HUDEP-2 (cell line): Measurements from ENCODE around the gene UNC13C.
A peak's percentile ranks its signal among the peaks of the same experiment; 100 is the strongest.

Experiments used
- DNase-seq, 76 experiments: peaks; one replicate each; lab custom pipeline; 2025; ENCODE audit not compliant: unreplicated experiment in 76 of 76; lab: John Stamatoyannopoulos, UW

Gene UNC13C

GRCh38 chr15:54101664-54102270, 123.5 kb downstream of the UNC13C start:
- no peak for DNase-seq

GRCh38 chr15:54102704-54103103, 124.5 kb downstream of the UNC13C start:
- no peak for DNase-seq

- DNase-seq, result no peak
Measured at GRCh38 chr15:54109014-54109413, 130.8 kb downstream of the UNC13C start.

DNA sequence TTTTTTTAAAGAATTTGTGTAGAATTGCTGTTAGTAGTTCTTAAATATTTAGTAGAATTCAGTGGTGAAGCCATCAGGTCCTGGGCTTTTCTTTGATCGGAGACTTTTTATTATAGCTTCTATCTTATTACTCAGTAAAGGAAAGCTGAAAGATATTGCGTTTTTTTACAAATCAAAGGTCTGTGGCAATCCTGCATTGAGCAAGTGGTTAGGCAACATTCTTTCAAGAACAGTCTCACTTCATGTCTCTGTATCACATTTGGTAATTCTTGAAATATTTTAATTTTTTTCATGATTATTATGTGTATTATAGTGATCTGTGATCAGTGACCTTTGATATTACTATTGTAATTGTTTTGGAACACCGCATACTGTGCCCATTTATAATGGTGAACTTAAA, 140.8 kb downstream of the UNC13C start:
- no peak for DNase-seq

DNA sequence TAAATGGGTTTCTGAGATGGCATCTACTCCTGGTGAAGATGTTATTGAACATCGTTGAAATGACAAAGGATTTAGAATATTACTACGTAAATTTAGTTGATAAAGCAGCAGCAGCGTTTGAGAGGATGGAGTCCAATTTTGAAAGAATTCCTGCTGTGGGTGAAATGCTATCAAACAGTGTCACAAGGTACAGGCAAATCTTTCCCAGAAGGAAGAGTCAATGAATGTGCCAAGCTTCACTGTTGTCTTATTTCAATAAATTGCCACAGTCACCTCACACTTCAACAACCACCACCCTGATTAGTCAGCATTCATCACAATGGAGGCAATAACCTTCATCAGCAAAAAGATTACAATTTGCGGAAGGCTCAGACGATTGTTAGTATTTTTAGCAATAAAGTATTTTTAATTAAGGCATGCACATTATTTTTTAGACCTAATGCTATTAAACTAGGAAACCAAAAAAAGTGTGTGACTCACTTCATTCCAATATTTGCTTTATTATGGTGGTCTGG, 142.8 kb downstream of the UNC13C start:
- DNase-seq, result no peak

DNA sequence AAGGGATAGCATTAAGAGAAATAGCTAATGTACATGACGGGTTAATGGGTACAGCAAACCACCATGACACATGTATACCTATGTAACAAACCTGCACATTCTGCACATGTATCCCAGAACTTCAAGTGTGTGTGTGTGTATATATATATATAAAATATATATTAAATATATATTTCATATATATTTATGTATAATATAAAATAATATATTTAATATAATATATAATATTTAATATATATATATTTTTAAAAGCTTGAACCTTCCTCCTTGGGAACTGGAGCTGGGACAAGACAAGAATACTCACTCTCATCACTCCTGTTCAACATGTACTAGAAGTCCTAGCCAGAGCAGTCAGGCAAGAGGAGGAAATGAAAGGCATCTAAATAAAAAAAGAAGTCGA, 149.3 kb downstream of the UNC13C start:
- DNase-seq, result no peak

- no peak for DNase-seq
Measured at GRCh38 chr15:54131410-54131809, 153.2 kb downstream of the UNC13C start.

GRCh38 chr15:54149115-54149531, 170.9 kb downstream of the UNC13C start:
- DNase-seq, result no peak

- DNase-seq, result peak in 8 of 76 experiments; percentile 4 to 47 (median 15)
Measured at GRCh38 chr15:54150255-54150654, 172.0 kb downstream of the UNC13C start.

DNA sequence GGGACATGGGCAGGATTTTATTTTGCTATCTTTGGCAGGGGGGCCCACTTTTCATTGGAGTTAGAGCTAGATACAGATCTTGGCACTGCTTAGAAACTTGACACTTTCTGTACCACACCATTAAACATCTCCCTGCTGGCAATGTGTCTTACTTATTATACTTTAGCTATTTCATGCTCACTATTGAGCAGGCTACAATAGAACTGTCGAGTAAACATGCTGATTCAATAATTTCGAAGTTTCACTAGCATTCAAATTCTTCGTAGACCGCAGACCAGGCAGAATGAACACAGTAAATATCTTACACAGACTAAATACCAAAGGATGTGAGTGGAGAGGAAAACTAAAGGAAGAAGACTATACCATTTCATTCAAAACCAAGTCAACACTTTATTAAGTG, 180.8 kb downstream of the UNC13C start:
- no peak for DNase-seq

- no peak for DNase-seq
Measured at GRCh38 chr15:54187325-54187724, 209.1 kb downstream of the UNC13C start.

DNA sequence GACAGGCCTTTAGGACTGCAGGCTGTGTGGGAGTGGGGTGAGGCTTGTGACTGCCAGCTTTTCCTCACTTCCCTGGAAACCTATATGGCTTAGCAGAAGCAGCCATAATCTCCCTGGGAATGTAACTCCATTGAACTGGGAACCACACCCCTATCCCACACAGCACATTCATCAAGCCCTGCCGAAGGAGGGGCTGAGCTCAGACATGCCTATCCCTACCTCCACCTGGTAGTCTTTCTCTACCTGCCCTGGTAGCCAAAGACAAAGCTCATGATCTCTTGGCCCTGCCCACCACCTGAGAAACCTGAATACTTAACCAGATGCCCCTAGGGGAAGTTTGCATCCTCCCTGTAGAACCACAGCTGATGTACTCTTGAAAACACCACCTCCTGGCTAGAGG, 219.8 kb downstream of the UNC13C start:
- no peak for DNase-seq

DNA sequence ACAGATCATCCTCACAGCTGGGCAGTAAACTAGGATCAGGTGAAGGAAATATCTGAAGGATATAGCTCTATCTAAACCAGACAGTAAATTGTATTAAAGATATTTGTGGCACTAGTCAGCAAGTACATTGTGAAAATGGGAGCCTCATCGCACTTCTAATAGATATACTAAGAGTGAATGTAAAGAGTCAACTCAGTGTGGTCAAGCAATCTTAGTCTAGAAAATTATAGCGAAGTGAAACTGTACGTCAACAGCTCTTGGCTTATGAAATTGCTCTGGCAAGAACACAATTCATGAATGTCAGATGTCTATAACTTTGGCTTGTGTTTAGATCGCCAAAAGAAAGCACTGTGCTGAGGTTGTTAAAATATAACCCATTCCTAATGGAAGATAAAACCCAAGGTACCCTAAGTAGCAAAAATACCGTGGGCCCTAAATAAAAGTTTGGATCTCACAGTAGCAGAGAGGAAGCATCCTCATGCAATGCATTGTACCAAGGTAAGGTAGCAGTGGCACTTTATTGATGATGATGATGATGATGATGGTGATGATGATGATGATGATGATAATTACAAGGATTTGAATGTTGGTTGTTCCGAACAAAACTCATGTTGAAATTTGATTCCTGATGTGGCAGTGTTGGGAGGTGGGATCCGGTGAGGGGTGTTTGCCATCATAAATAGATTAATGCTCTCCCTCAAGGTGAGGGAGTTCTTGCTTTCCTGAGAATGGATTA, 228.5 kb downstream of the UNC13C start:
- DNase-seq, result no peak

- no peak for DNase-seq
Measured at GRCh38 chr15:54208786-54209185, 230.5 kb downstream of the UNC13C start.

- no peak for DNase-seq
Measured at GRCh38 chr15:54212635-54213034, 234.4 kb downstream of the UNC13C start.

- no peak for DNase-seq
Measured at GRCh38 chr15:54226455-54226854, 248.2 kb downstream of the UNC13C start.

GRCh38 chr15:54227569-54227968, 249.3 kb downstream of the UNC13C start:
- DNase-seq, result no peak

DNA sequence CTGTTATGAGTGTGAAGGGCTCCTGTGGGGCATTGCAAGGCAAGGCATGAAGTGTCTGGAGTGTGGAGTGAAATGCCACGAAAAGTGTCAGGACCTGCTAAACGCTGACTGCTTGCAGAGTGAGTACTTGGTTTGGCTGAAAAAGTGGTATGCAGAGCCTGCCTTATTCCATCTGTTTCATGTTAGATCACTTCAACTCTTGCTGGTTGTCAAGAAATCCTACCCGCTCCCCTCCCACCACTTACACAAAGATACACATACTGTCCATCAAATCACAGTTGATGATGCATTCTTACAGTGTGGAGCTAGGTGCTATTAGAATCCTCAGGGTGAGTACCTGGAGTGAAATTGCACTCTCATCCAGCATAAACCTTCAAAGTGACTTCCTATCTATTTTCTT, 272.1 kb downstream of the UNC13C start:
- no peak for DNase-seq

- no peak for DNase-seq
Measured at GRCh38 chr15:54256190-54256589, 277.9 kb downstream of the UNC13C start.

DNA sequence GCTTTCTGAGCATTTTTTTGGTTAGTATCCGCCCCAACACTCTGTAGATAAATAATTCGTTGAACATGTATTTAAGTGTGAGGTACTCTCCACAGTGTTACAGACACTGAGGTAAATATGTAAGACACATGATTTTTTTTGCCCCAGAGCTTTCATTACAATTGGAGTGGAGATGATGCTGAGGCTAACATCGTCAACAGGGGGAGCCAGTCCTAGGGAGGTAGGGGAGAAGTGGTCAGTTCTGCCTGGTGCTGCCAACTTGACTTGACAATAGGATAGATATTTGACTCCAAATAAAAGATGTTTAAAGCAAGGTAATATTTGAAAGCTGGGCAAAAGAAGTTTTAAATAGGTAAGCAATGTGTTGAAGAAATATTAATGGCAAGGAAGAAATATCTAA, 295.7 kb downstream of the UNC13C start:
- DNase-seq, result no peak

- no peak for DNase-seq
Measured at GRCh38 chr15:54277834-54278233, 299.6 kb downstream of the UNC13C start.

DNA sequence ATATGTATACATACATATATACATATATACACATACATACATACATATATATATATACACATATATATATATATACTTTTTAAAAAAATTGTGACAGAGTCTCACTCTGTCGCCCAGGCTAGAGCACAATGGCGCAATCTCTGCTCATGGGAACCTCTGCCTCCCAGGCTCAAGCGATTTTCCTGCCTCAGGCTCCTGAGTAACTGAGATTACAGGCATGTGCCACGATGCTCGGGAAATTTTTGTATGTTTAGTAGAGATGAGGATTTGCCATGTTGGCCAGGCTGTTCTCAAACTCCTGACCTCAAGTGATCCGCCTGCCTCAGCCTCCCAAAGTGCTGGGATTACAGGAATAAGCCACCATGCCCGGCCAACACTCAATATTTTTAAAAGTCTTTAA, 302.5 kb downstream of the UNC13C start:
- no peak for DNase-seq
